Hepatocyte (in vitro differentiated cells): ENCODE data around the gene TOX2.

ENCODE experiments used
- EZH2 ChIP-seq: fragments of 200-600 bp; sonication (generic); IDR thresholded peaks from 2 replicates; pipeline ENCODE4 v1.6.1; 2016; ENCODE audit warnings: antibody characterized with exemption, mild to moderate bottlenecking, borderline replicate concordance
- TF ChIP-seq, protein P1 (sequence below): fragments of 200-600 bp; sonication (generic); IDR thresholded peaks from 2 replicates; pipeline ENCODE4 v1.5.1; 2016; ENCODE audit warnings: antibody characterized with exemption, mild to moderate bottlenecking; ENCODE audit not compliant: poor library complexity

DNA sequence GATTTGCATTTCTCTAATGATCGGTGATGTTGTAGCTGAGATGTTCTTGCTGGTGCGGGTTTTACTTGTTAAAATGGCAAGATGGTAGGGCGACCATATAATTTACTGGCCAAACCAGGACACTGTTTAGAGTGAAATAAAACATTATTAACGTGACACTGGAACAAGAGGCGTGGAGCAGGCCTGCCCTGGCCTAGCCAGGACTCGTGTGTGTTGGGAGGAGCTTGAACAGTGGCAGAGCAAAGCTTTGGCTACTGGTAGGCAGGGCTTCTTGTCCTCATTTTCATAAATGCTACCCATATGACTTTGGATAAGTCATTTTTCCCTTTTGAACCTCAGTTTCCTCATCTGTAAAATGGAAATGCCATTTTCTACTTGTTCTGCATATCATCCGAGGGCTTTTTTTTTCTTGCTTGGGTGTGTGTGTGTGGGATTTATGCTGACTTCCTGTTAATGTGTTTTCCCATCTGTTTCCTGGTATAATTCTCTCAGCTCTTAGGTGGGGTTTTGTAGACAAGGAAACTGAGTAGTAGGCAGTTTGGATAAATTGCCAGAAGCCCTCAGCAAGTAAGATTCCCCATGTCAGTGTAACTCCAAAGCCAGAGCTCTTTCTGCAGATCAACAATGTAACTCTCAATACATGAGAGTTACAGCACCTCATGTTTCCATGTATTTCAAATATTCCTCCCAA lies 81.7 kb downstream of the TOX2 start:
- TF ChIP-seq, protein P1, sequence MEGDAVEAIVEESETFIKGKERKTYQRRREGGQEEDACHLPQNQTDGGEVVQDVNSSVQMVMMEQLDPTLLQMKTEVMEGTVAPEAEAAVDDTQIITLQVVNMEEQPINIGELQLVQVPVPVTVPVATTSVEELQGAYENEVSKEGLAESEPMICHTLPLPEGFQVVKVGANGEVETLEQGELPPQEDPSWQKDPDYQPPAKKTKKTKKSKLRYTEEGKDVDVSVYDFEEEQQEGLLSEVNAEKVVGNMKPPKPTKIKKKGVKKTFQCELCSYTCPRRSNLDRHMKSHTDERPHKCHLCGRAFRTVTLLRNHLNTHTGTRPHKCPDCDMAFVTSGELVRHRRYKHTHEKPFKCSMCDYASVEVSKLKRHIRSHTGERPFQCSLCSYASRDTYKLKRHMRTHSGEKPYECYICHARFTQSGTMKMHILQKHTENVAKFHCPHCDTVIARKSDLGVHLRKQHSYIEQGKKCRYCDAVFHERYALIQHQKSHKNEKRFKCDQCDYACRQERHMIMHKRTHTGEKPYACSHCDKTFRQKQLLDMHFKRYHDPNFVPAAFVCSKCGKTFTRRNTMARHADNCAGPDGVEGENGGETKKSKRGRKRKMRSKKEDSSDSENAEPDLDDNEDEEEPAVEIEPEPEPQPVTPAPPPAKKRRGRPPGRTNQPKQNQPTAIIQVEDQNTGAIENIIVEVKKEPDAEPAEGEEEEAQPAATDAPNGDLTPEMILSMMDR: no peak
- no peak for TF ChIP-seq EZH2
